GM12801 (cell line): ENCODE data around the gene STXBP1.

ENCODE experiments used
- CTCF ChIP-seq: IDR thresholded peaks from one replicate; pipeline ENCODE4 v1.5.1; 2011; ENCODE audit warnings: control low read depth; ENCODE audit not compliant: insufficient read length; ENCODE audit errors: extremely low read depth

Gene STXBP1

DNA sequence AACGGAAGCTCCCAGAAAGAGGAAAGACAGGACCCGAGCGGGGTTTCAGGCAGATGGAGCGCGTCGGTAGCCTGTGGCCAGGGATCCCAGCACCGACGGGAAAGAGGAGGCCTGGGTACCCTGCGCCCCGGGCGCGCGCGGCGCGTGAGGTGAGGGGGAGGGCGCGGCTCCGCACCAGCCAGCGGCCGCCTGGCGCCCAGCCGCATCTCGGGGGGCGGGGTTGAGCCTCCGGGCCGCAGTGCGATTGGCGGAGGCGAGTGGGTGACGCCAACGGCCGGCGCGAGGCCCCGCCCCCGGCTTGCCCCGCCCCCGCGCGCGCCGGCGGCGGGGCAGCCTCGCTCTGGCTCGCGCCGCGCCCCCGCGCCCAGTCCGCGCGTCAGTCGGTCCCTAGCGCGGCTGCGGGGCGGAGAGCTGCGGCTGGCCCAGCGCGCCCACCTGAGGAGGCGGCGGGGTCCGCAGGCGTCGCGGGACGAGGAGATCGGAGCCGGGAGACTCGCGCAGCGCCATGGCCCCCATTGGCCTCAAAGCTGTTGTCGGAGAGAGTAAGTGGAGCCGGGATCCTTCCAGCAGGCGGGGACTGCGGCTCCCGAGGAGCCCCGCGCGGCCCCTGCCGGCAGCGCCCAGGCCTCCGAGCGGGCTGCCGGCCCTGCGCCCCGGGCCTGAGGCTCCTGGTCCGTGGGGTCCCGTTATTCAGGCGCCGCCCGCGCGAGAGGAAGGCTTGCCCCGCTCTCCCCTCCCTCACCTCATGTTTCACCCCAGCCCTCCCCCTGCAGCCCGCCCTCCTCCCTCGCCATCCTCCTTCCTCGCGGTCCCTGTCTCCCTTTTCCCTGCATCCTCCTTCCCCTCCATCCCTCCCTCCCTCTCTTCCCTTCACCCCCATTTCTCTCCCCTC is at the start of gene STXBP1:
STXBP1 (plus strand) TSS at position 379 of the 892 bp plus-strand sequence; CDS start at position 506, 127 bp downstream.
- no peak for TF ChIP-seq CTCF

DNA sequence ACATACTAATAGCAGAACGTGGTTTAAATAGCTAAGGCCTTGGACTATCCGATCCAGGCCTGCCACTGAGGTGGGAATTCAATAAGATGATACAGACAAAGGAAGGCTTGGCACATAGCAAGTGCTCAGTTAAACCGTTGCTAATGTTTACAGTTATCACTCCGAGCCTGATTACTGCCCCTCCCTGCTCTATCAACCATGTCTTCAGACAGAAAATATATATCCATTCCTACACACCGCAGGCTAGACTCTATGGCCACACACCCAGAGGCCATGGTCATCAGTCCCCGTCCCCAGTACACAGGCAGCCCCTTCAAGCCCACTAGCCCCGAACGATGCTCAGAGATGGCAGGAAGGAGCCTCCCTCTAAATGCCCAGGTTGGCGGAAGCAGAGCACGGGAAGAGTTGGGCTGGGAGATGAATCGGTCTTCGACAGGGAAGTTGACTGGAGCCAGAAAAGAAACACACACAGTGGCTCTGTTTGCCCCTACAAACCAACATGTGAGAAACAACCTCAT is 49.7 kb upstream of the STXBP1 start:
- no peak for TF ChIP-seq CTCF

- no peak for TF ChIP-seq CTCF
Measured at GRCh38 chr9:127562841-127563401, 49.2 kb upstream of the STXBP1 start.

DNA sequence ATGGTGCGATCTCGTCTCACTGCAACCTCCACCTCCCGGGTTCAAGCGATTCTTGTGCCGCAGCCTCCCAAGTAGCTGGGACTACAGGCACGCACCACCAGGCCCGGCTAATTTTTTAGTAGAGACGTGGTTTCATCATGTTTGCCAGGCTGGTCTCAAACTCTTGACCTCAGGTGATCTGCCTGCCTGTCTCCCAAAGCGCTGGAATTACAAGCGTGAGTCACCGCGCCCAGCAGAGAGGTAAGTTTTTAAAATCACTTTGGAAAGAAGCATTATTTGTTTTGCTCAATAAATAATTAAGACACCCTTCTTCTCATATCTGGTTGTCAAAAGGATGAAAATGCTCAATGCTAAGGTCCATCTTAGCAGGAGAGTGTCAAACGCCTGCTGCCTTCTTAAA is 48.5 kb upstream of the STXBP1 start:
- no peak for TF ChIP-seq CTCF

DNA sequence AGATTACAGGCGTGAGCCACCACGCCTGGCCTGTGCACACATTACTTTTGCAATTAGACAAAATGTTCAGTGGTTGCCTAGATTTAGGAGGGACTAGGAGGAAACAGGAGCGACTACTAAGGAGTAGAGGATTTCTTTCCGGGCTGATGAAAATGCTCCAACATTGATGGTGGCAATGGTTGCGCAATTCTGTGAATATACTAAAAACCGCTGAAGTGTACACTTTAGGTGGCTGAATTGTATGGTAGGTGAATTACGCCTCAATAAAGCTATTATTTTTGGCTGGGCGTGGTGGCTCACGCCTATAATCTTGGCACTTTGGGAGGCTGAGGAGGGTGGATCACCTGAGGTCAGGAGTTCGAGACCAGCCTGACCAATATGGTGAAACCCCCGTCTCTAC is 46.8 kb upstream of the STXBP1 start:
- no peak for TF ChIP-seq CTCF

DNA sequence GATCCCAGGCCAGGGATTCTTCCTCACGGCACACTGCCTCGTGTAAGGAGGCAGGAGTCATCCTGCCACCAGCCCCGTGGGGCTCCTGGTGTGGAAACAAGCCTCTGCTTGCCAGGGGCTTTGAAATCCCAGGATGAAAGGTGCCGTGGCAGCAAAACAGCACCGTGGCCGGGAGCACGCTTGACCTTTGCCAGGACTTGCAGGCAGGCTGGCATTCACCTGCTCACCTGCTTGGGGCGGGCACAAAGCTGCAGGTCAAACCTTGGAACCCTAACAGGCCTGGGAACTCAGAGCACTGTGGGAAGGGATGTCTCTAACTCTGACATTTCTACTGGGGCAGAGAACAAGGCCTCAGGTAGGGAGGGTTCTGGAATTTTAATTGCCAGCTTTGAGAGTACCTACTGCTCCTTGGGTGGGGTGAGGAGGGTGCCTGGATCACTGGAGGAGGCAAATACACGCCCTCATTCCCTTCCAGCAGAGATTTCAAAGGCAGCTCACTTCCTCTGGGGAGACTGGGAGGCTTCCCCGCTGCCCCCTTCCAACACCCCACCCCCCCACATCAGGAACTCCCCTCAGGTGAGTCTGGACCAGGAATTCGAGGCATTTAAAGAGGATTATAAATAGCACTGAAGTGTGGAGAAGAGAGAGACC is 45.6 kb upstream of the STXBP1 start:
- TF ChIP-seq CTCF = no peak

DNA sequence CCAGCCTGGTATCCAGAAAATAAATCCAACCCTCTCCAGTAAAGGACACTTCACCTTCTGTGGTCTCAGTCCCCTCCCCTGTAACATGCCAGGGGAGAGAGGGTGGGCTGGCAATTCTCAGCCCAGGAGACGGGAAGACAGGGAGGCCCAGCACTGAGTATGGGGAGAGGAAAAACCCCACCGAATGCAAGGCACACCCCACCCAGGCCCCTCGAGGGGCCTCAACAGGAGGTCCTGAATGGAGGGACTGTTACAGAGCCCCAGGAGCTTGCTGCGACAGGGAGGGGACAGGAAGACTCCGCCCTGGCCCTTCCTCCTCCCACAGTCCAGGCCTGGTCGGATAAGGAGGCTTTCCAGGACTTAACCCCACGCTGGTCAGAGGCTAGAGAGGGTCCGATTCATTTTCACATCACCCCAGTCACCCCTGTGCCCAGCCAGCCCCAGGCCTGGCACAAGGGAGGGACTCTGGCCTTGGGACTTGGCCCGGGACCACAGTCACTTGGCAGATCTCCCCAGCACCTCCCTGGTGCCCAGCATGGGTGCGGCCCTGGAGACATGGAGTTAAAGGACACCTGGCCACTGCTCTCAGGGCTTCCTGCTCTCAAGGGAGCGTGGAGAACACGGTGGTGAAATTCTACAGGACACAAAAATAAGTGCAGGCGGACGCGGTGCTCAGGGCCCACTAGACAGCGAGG is 44.9 kb upstream of the STXBP1 start:
- TF ChIP-seq CTCF = no peak
